IMR-90 (cell line): ENCODE results near the gene PACS1. TPM values are rescaled to one million over a fixed set of nuclear protein-coding genes. Genes with fewer than 3 reads are reported as not detected.

ENCODE experiments used
- ATAC-seq: fragments of 200-7000 bp; cut with Tn5 transposase; 2 replicates; pipeline ENCODE4 v1.9.1; 2020; ENCODE audit warnings: low read depth, mild to moderate bottlenecking, moderate library complexity
- BruUV-seq: library from RNA; stranded (reverse); fragments of 400-500 nt; replicated peaks from 2 replicates; lab custom pipeline; 2021; lab: Mats Ljungman, UMichigan
- CTCF ChIA-PET: fragments of 300-600 bp; formaldehyde crosslinking; extraction: SDS; loops from one replicate; lab custom pipeline; 2021; ENCODE audit warnings: antibody characterized with exemption; lab: Yijun Ruan, JAX
- POLR2A ChIA-PET: fragments of 300-600 bp; sonication (Branson Sonifier 250); formaldehyde crosslinking; loops from one replicate; lab custom pipeline; 2022; ENCODE audit warnings: antibody characterized with exemption; ENCODE audit not compliant: unreplicated experiment; lab: Charles Lee
- DNase-seq: peaks from one replicate; pipeline ENCODE4 v3.0.0; 2013
- H2AFZ ChIP-seq: replicated peaks from 2 replicates; pipeline ENCODE3; 2013; ENCODE audit warnings: low read length, mild to moderate bottlenecking; ENCODE audit not compliant: poor library complexity
- H2AK5ac ChIP-seq: 2 replicates; pipeline ENCODE4 v1.6.1; 2013; ENCODE audit warnings: low read depth, low read length, inconsistent platforms
- H2AK9ac ChIP-seq: replicated peaks from 2 replicates; pipeline ENCODE3; 2013; ENCODE audit warnings: mild to moderate bottlenecking, low read depth, low read length, moderate library complexity; ENCODE audit not compliant: poor library complexity
- H2BK120ac ChIP-seq: 2 replicates; pipeline ENCODE4 v1.6.1; 2013; ENCODE audit warnings: low read depth, low read length, inconsistent platforms
- H2BK15ac ChIP-seq: 3 replicates; pipeline ENCODE4 v1.6.1; 2013; ENCODE audit warnings: low read depth, low read length, inconsistent platforms
- H2BK20ac ChIP-seq: 2 replicates; pipeline ENCODE4 v1.6.1; 2013; ENCODE audit warnings: low read depth, mild to moderate bottlenecking, inconsistent platforms, low read length, moderate library complexity
- H2BK5ac ChIP-seq: 2 replicates; pipeline ENCODE4 v1.6.1; 2013; ENCODE audit warnings: mild to moderate bottlenecking, low read depth, low read length, inconsistent platforms; ENCODE audit not compliant: poor library complexity, severe bottlenecking
- H3K14ac ChIP-seq: replicated peaks from 2 replicates; pipeline ENCODE4 v1.6.1; 2013; ENCODE audit warnings: low read depth, low read length, inconsistent platforms
- H3K18ac ChIP-seq: 2 replicates; pipeline ENCODE4 v1.6.1; 2013; ENCODE audit warnings: low read depth, low read length, control low read depth
- H3K23ac ChIP-seq: 2 replicates; pipeline ENCODE4 v1.6.1; 2013; ENCODE audit warnings: low read depth, low read length, inconsistent platforms
- H3K27ac ChIP-seq: 2 replicates; pipeline ENCODE4 v1.5.1; 2013; ENCODE audit warnings: mild to moderate bottlenecking, control low read depth, low read length; ENCODE audit not compliant: insufficient read depth
- H3K27me3 ChIP-seq: 2 replicates; pipeline ENCODE4 v1.6.1; 2013; ENCODE audit warnings: low read length; ENCODE audit not compliant: control insufficient read depth, insufficient read depth
- H3K36me3 ChIP-seq: 2 replicates; pipeline ENCODE4 v1.6.1; 2013; ENCODE audit warnings: low read length, mixed read lengths; ENCODE audit not compliant: control insufficient read depth, insufficient read depth
- H3K4ac ChIP-seq: 2 replicates; pipeline ENCODE4 v1.6.1; 2013; ENCODE audit warnings: low read depth, low read length, inconsistent platforms
- H3K4me1 ChIP-seq: 2 replicates; pipeline ENCODE4 v1.6.1; 2013; ENCODE audit warnings: low read length, mixed read lengths; ENCODE audit not compliant: control insufficient read depth, insufficient read depth
- H3K4me2 ChIP-seq: 2 replicates; pipeline ENCODE4 v1.6.1; 2013; ENCODE audit warnings: low read depth, mild to moderate bottlenecking, control low read depth, low read length, moderate library complexity
- H3K4me3 ChIP-seq: 2 replicates; pipeline ENCODE4 v1.5.1; 2013; ENCODE audit warnings: low read depth, mild to moderate bottlenecking, control low read depth, low read length, moderate library complexity; ENCODE audit not compliant: insufficient read depth
- H3K56ac ChIP-seq: 2 replicates; pipeline ENCODE4 v1.6.1; 2013; ENCODE audit warnings: low read length, inconsistent platforms; ENCODE audit not compliant: insufficient read depth; ENCODE audit errors: extremely low read depth
- H3K79me1 ChIP-seq, 2 experiments: 2 replicates each; pipeline ENCODE4 v1.6.1; 2013; ENCODE audit warnings: low read length in 2 of 2, inconsistent platforms in 1 of 2, low read depth in 1 of 2
- H3K9ac ChIP-seq: 2 replicates; pipeline ENCODE4 v1.6.1; 2013; ENCODE audit warnings: low read depth, low read length, control low read depth
- H3K9me1 ChIP-seq: 2 replicates; pipeline ENCODE4 v1.6.1; 2013; ENCODE audit warnings: low read length, inconsistent platforms; ENCODE audit not compliant: insufficient read depth
- H3K9me3 ChIP-seq: 2 replicates; pipeline ENCODE4 v1.6.1; 2013; ENCODE audit warnings: low read length; ENCODE audit not compliant: control insufficient read depth, insufficient read depth
- H4K20me1 ChIP-seq: 2 replicates; pipeline ENCODE4 v1.6.1; 2013; ENCODE audit warnings: low read length, inconsistent platforms; ENCODE audit not compliant: insufficient read depth
- H4K5ac ChIP-seq: 2 replicates; pipeline ENCODE4 v1.6.1; 2013; ENCODE audit warnings: mild to moderate bottlenecking, low read depth, low read length, control low read depth
- H4K8ac ChIP-seq, 2 experiments: 2 replicates each; pipeline ENCODE4 v1.6.1; 2013; ENCODE audit warnings: low read depth in 2 of 2, low read length in 2 of 2, control low read depth in 1 of 2, inconsistent platforms in 1 of 2
- H4K91ac ChIP-seq: 2 replicates; pipeline ENCODE4 v1.6.1; 2013; ENCODE audit warnings: low read depth, low read length, inconsistent platforms; ENCODE audit not compliant: insufficient read depth
- BHLHE40 ChIP-seq: fragments of 150-350 bp; IDR thresholded peaks from 2 replicates; pipeline ENCODE4 v1.6.1; 2016; ENCODE audit warnings: mild to moderate bottlenecking, low read depth, low read length
- FOS ChIP-seq: fragments of 150-350 bp; IDR thresholded peaks from 2 replicates; pipeline ENCODE4 v1.6.1; 2016; ENCODE audit warnings: low read depth, low read length
- MAFK ChIP-seq: IDR thresholded peaks from 2 replicates; pipeline ENCODE4 v1.6.1; 2012; ENCODE audit warnings: low read depth, low read length, improper control_type of control experiment
- MAZ ChIP-seq: IDR thresholded peaks from 2 replicates; pipeline ENCODE4 v1.6.1; 2012; ENCODE audit warnings: low read depth, mild to moderate bottlenecking, low read length, improper control_type of control experiment, moderate library complexity, borderline replicate concordance
- MXI1 ChIP-seq: IDR thresholded peaks from 2 replicates; pipeline ENCODE4 v1.6.1; 2012; ENCODE audit warnings: low read depth, mild to moderate bottlenecking, low read length, moderate library complexity, borderline replicate concordance
- RAD21 ChIP-seq: IDR thresholded peaks from 2 replicates; pipeline ENCODE4 v1.6.1; 2012; ENCODE audit warnings: low read length, improper control_type of control experiment
- RCOR1 ChIP-seq: IDR thresholded peaks from 2 replicates; pipeline ENCODE4 v1.6.1; 2012; ENCODE audit warnings: mild to moderate bottlenecking, low read length, improper control_type of control experiment; ENCODE audit not compliant: insufficient replicate concordance
- RFX5 ChIP-seq: IDR thresholded peaks from 2 replicates; pipeline ENCODE4 v1.8.0; 2012; ENCODE audit warnings: low read depth, mild to moderate bottlenecking, low read length, moderate library complexity
- WGBS, 2 experiments: methylation state at CpG; one replicate each; pipeline versions ENCODE4 v1.1.5 to v1.1.7; 2013; ENCODE audit warnings: missing lambda C conversion rate in 2 of 2; ENCODE audit not compliant: insufficient read length in 1 of 2; ENCODE audit errors: extremely low coverage in 2 of 2; 5-methylcytosine and 5-hydroxymethylcytosine counted together
- dilution Hi-C: fragments of 300-500 bp; cut with HindIII; formaldehyde crosslinking; loops from one replicate; pipeline ENCODE4 v1.14.3; 2018; ENCODE audit warnings: low sequenced_read_pairs; ENCODE audit not compliant: unreplicated experiment
- in situ Hi-C: fragments of 300-500 bp; cut with MboI; formaldehyde crosslinking; loops from 3 replicates; pipeline ENCODE4 v1.14.3; 2019; ENCODE audit warnings: low sequenced_read_pairs, inconsistent platforms, mixed read lengths
- intact Hi-C: fragments of 100-400 bp; cut with micrococcal nuclease; formaldehyde crosslinking; loops from 2 replicates; pipeline ENCODE4 v1.10.0; 2022
- polyA plus RNA-seq, 3 experiments: library from polyadenylated mRNA; depleted of rRNA; stranded (reverse); fragments of >200 nt; gene quantifications; 2 replicates each; pipeline ENCODE4 v1.2.3, GENCODE V29; 2012; ENCODE audit warnings: low replicate concordance in 1 of 3
- total RNA-seq: library from RNA; depleted of rRNA; stranded (reverse); fragments of >200 nt; gene quantifications from 2 replicates; pipeline ENCODE4 v1.2.3, GENCODE V29; 2012

Gene PACS1
- total and polyA plus RNA-seq, 2 of the 4 experiments (the other 2 are of a cell fraction), result 7.3 to 32.0 TPM

- peak overlapping the region in 1 of 2 experiments; percentile 98; a peak in 3 of 4 replicates for H4K8ac ChIP-seq
- peak overlapping the region; percentile 90 for H3K4ac ChIP-seq
- peak overlapping the region; percentile 43 for H2BK120ac ChIP-seq
- H2BK20ac ChIP-seq, result no peak overlapping the region
- H2AFZ ChIP-seq, result peak overlapping the region; percentile 98
- H3K4me1 ChIP-seq, result peaks cover 11% of the 10 kb centered on the region
- peaks cover 15 to 38% of the 10 kb centered on the region in 2 experiments; a peak in 3 of 4 replicates for H3K79me1 ChIP-seq
- peak overlapping the region; percentile 28 for H3K18ac ChIP-seq
- H2BK5ac ChIP-seq, result peak overlapping the region; percentile 93
- peak overlapping the region; percentile 56 for H2AK5ac ChIP-seq
- ATAC-seq, result peak; percentile 66
- peak overlapping the region; percentile 84 for H3K27ac ChIP-seq
- H3K27me3 ChIP-seq, result peaks cover 31% of the 10 kb centered on the region
- no TSS peak for BruUV-seq
- H3K23ac ChIP-seq, result peak overlapping the region; percentile 62
- no peak overlapping the region; the same call in 2 of the 3 replicates for H2BK15ac ChIP-seq
- ChIA-PET POLR2A (interaction anchor here (0.6 to 1.2 kb wide), 7 partner anchors 9 to 237 kb away, joined by 3 to 16 read pairs (median 3); partner anchors contain the start of gene CD248), CTCF (interaction anchor here (1.0 kb wide), 1 partner anchor 29 kb away, joined by 3 read pairs; no protein-coding TSS in a partner anchor)
- H3K9ac ChIP-seq, result peak overlapping the region; percentile 76
- H3K4me2 ChIP-seq, result peak overlapping the region; percentile 80
- 25% methylated on average over 5 of the region's 36 CpGs; no CpG with 5 or more reads in 1 of the 2 experiments for WGBS, 2 experiments
- no peak for DNase-seq
- no peaks in the 10 kb centered on the region for H3K9me3 ChIP-seq
- in situ Hi-C loops (no loop called here), intact Hi-C loops (loop anchor here (1.0 to 2.0 kb wide), 2 partner anchors 39 to 67 kb away; no protein-coding TSS in a partner anchor), dilution Hi-C loops (no loop called here)
- H3K14ac ChIP-seq, result peak overlapping the region; percentile 82
- peaks cover 15% of the 10 kb centered on the region for H4K20me1 ChIP-seq
- H3K9me1 ChIP-seq, result peaks cover 17% of the 10 kb centered on the region
- peak overlapping the region; percentile 55 for H3K4me3 ChIP-seq
- H3K36me3 ChIP-seq, result peaks cover 10% of the 10 kb centered on the region; the same call in 1 of the 2 replicates
- peak overlapping the region; percentile 74 for H3K56ac ChIP-seq
- H2AK9ac ChIP-seq, result peak overlapping the region; percentile 99
- no peak for TF ChIP-seq RAD21
- TF ChIP-seq MXI1, result peak; percentile 97
- TF ChIP-seq FOS, result 0 out of 2 replicates have a peak, but pooled peaks have one; percentile 21
- peak; percentile 94 for TF ChIP-seq RCOR1
- TF ChIP-seq RFX5, result no peak
- TF ChIP-seq BHLHE40, result no peak
- peak; percentile 80; the same call in 1 of the 2 replicates for TF ChIP-seq MAZ
- TF ChIP-seq MAFK, result peak; percentile 27; the same call in 1 of the 2 replicates
- H4K5ac ChIP-seq, result peak overlapping the region; percentile 73
- peak overlapping the region; percentile 95 for H4K91ac ChIP-seq
Observed at GRCh38 chr11:66289548-66290329, 219.7 kb downstream of the PACS1 start.
